ENCODE measurements around the gene ANP32A.
A peak's percentile ranks its signal among the peaks of the same experiment; 100 is the strongest.
"Not testable (repeated sequence)": the region's sequence is repeated elsewhere in the genome, so short reads cannot be mapped to it uniquely, and the experiment has no call there.

ANP32A gene

GRCh38 chr15:68783226-68784058 is 37.3 kb downstream of the ANP32A start:
- DNase-seq (ENCODE audit: low read depth, low spot score) = peak; percentile 41

DNA sequence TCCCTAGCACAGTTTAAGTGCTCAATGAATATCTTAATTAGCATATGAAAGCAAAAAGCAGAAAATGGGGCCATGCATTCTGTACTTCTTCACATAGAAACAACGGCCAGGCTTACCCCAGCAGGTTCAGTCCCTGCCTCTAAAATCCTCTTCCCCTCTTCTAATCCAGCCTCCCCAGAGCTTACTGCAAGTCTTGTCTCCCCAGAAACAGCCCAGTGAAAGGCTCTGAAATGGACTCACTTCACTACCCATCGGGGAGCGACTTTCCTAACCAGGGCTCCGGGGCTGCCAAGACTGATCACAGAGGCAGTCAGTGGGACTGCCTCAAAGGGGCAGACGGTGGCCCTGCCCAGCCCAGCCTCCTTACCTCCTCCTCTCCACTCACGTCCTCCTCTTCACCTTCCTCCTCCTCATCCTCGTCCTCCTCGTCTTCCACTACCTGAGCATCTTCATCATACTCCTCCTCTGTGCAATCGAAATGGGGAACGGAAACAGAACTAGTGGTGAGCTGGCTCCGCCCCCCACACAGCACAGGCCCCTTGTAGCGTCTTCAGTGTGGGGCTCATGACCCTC is 38.0 kb downstream of the ANP32A start:
- no peak for DNase-seq (ENCODE audit: low read depth, low spot score)

DNA sequence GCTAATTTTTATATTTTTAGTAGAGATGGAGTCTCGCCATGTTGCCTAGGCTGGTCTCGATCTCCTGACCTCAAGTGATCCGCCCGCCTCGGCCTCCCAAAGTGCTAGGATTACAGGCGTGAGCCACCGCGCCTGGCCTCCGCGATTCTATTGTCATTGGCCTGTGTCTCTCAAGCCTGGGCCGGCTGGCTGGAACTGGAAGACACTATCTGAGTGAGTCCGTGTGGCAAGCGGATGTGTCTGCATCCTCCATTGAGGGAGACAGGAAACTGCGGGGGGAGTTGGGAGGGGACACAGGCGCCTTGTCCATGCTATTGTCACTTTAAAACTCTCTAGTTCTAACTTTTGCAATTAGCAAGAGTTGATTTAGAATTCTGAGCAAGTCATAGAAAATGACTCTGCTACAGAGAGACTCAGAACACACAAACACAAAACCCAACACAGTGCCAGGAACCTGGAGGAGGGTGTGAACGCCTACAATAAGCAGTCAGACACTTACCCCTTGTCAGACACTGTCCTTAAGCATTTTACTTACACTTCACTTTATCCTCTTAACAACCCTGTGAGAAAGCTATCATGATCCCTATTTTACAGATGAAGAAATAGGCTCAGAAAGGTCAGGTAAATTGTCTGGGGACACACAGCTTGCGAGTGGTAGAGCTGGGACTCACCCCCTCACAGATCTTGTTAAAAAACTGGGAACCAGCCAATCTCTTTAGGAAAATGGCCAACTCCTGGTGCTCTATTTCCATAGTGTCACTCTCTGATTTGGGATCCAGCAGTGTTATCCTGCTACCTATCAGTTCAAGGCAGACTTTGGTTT is 38.7 kb downstream of the ANP32A start:
- no peak for DNase-seq (ENCODE audit: low read depth, low spot score)

GRCh38 chr15:68781217-68781616 is 39.5 kb downstream of the ANP32A start:
- DNase-seq (ENCODE audit: low read depth, low spot score) = no peak

- DNase-seq (ENCODE audit: low read depth, low spot score) = no peak
Measured at GRCh38 chr15:68778876-68779275, 41.8 kb downstream of the ANP32A start.

DNA sequence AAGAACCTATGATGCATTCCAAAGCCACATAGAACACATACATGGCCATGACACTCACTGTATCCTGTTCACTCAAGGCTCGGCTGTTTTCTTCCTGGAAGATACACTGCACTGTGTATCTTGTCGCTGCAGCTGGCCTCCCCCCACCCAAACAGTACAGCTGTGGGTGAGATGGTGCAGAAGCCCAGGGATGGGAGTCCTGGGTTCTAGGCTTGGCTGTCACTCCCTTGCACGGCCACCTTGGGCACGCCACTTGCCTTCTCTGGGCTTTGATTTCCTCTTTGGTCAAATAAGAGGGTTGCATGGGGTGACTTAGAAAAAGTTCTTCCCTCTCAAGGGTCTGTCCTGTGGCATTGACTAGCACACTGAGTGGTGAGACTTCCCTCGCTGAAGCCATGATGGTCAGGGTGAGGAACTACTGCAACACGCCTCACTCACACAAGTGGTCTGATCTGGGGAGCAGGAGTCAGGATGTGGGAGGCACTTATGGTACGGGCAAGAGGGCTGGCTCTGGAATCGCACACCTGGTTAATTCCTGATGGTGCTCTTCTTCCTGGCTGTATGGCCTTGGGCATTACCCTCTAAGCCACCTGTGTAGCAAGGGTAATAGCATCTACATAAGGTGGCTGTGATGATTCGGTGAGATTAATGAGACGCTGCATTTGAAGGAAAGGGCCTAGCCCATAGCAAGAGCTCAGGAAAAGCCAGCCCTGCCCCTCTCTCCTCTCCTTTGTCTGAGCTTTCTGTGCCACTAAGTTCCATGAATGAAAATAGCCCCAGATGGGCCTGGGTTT is 44.0 kb downstream of the ANP32A start:
- DNase-seq (ENCODE audit: low read depth, low spot score) = no peak

DNA sequence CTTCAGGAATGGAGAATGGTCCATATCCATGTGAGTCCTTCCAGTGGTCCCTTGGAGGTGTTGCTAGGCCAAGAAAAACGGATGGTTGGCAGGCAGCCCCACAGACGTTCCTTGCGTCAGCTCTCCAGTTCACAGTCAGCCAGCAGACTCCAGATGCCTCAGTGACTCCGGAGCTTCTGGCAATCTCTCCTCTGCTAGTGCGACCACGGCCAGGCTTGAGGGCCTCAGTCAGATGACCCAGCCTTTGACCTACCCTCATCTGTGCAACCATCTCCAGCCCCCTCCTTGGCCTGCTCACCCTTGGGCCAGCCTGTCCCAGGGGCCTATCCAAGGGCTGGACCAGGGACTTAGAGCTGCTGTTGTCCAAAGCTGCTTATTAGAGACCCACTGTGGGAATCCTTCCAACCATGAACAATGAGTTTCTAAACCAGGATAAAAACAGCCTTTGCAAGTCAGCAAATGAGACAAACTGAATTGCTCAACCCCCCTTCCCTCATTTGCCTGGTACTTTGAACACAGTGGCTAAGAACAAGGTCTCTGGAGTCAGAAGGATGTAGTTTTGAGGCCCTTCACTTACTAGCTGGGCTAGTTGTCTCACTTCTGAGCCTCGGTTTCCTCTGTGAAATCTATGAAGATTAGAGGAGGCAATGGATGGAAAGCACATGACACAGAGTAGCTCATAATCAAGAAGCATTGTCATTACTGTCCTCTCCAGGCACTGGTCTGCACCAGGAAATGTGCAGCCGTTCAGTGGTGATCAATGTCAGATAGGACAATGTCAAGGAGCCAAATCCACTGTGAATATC is 44.8 kb downstream of the ANP32A start:
- peak; percentile 79 for DNase-seq (ENCODE audit: low read depth, low spot score)

DNA sequence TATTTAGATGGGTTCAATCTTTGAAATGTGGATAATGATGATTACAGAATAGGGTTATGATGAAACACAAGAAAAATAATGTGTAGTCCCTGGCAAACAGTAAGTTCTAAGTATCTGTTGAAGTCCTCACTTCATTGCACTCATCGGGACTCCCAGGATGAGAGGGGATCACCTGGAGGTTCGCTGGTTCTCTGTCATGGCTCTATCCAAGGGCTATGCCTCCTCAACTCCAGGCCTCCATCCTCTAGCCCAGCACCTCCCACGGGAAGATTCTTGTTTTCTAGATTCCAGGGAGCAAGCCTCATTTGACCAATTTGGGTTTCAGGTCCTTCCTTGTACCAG is 45.5 kb downstream of the ANP32A start:
- no peak for DNase-seq (ENCODE audit: low read depth, low spot score)

DNA sequence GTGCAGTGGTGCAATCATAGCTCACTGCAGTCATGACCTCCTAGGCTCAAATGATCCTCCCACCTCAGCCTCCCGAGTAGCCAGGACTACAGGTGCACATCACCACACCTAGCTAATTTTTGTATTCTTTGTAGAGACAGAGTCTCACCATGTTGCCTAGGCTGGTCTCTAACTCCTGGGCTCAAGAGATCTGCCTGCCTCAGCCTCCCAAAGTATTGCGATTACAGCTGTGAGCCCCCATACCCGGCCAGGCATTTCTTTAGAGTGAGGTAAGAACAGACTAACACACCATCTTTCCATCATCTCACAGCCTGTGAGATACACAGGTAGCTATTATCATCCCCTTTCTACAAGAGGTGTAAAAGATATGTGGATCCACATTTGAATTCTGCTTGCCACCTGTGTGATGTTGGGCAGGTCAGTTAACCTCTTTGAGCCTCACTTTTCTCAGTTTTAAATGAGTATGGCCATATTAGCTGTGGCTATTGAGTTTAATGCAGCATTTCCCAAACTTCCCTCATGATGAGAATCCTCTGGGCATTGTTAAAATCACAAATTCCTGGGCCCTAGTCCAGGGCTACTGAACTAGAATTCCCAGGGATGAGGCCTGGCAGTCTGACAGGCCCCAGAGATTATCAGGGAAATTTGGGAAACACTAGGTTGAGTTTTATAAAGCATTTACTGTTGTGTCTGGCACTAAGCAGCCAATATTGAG is 46.0 kb downstream of the ANP32A start:
- peak; percentile 52 for DNase-seq (ENCODE audit: low read depth, low spot score)

DNA sequence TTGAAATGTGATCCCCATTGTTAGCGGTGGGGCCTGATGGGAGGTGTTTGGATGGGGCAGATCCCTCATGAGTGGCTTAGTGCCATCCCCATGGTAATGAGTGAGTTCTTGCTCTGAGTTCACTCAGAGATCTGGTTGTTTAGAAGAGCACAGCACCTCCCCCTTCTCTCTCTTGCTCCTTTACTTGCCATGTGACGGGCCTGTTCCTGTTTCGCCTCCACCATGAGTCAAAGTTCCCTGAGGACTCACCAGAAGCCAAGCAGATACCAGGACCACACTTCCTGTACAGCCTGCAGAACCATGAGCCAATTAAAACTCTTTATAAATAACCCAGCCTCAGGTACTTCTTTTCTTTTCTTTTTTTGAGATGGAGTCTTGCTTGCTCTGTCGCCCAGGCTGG is 46.6 kb downstream of the ANP32A start:
- DNase-seq (ENCODE audit: low read depth, low spot score) = no peak

DNA sequence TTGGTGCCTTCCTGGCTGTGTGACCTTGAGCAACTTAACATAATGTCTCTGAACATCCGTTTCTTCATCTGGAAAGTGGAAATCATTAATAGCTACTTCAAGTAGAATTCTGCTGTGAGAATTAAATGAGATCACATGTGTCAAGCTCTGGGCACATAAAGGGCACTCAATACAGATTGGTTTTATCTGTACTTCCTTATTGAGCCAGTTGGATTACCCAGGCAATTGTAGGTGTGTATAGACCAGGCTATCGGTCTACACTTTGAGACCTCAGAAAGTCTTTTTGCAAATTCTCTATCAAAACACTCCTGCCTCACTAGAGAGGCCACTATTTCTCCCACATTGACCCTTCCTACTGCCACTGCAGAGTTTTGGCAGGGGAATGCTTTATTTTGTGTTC is 47.7 kb downstream of the ANP32A start:
- no peak for DNase-seq (ENCODE audit: low read depth, low spot score)

DNA sequence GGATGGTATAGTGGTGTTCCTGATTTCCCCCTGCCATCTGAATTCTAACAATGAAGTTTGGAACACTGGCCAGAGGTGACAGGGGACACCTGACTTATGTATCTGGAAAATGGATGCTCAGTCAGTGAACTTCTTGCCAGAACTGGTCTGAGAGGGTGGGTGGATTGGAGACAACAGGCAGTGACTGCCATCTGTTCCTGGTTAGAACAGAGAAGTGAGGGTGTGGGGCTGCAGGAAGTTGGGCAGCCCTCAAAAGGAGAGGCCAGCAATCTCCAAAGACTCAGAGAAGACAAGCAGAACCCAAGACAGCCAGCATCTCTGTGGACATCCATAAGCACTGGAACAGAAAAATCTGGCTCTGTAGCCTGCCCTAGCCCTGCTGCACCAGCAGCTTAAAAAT is 50.5 kb downstream of the ANP32A start:
- no peak for DNase-seq (ENCODE audit: low read depth, low spot score)

DNA sequence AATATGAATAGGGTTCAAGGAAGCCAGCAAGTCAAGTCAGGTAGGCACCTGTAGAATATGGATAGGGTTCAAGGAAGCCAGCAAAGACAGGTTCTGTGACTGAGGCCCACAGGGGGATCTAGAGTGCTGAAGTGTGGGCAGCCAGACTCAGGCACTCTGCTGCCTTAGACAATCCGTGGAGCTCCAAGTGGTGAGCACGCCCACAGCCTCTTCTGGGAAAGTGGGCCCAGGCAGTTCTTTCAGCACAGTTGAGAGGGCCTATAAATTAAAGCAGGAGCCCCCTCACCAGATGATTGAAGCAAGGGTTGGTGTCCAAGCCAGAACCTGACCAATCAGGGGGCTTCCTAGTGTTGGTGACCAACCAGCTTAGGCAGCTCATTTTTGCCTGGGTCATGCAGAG is 51.0 kb downstream of the ANP32A start:
- DNase-seq (ENCODE audit: low read depth, low spot score) = no peak

DNA sequence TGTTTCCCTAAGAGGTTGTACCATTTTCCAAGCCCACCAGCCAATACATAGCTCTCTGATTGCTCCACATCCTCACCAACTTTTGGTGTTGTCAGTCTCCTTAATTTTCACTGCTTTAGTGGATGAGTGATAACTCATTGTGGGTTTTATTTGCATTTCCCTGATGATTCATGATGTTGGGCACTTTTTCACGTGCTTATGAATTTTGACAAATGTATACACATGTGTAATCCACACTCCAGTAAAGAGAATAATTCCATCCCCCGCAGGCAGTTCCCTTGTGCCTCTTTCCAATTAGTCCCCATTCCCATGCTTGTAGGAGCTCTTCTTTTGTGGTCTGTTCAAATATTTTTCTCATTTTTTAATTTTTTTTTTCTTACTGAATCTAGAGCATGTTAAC is 52.4 kb downstream of the ANP32A start:
- no peak for DNase-seq (ENCODE audit: low read depth, low spot score)

DNA sequence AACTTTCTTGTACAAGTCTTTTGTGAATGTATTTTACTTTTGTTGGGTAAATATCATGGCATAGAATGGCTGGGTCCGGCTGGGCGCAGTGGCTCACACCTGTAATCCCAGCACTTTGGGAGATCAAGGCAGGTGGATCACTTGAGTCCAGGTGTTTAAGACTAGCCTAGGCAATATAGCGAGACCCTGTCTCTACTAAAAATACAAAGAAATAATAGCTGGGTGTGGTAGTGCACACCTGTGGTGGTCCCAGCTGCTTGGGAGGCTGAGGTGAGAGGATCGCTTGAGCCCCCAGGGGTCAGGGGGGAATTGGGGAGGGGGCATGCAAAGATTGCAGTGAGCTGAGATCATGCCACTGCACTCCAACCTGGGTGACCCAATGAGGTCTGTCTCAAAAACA is 52.9 kb downstream of the ANP32A start:
- no peak for DNase-seq (ENCODE audit: low read depth, low spot score)

GRCh38 chr15:68765602-68766368 is 54.9 kb downstream of the ANP32A start:
- DNase-seq (ENCODE audit: low read depth, low spot score) = no peak

DNA sequence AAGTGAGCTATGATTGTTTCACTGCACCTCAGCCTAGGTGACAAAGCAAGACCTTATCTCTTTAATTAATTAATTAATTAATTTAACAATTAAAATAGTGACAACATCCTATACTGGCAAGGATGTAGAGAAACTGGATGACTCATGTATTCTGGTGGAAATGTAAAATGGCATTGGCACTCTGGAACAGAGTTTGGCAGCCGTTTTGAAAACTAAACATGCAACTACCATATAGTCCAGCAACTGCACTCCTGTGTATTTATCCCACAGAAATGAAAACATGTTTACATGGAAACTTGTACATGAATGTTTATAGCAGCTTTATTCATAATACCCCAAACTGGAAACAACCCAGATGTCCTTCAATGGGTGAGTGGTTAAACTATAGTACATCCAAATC is 56.6 kb downstream of the ANP32A start:
- no peak for DNase-seq (ENCODE audit: low read depth, low spot score)

DNA sequence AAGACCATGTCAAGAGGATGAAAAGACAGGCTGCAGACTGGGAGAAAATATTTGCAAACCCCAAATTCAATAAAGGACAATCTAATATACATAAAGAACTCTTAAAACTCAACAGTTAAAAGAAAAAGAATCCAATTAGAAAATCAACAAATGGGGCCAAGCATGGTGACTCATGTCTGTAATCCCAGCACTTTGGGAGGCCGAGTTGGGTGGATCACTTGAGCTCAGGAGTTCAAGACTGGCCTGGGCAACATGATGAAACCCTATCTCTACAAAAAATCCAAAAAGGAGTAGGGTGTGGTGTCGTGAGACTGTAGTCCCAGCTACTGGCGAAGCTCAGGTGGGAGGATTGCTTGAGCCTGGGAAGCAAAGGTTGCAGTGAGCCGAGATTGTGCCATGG is 57.6 kb downstream of the ANP32A start:
- no peak for DNase-seq (ENCODE audit: low read depth, low spot score)

GRCh38 chr15:68759982-68760579 is 60.6 kb downstream of the ANP32A start:
- DNase-seq (ENCODE audit: low read depth, low spot score) = not testable (repeated sequence)

Measured in astrocyte of the hippocampus (primary cell).